ENCODE data around the gene CELSR3.

The CELSR3 gene

GRCh38 chr3:48648188-48648850 is 14.4 kb downstream of the CELSR3 start:
- TF ChIP-seq SIN3A (IDR thresholded peaks at IDR 0.05; ENCODE audit: borderline replicate concordance, insufficient read depth, low read length) (no peak), POLR2AphosphoS5 (IDR thresholded peaks at IDR 0.05; ENCODE audit: low read depth, low read length) (no peak), REST (IDR thresholded peaks at IDR 0.05; ENCODE audit: insufficient read depth in 1 of 2, low read depth in 2 of 2, low read length in 2 of 2) (no peak), TAF1 (IDR thresholded peaks at IDR 0.05; ENCODE audit: borderline replicate concordance, insufficient read depth, low read length) (no peak), FOXP2 (optimal IDR thresholded peaks at IDR 0.05; ENCODE audit: borderline replicate concordance, extremely low read depth, extremely low read length, insufficient read depth) (no peak)

- TF ChIP-seq TAF1 (IDR thresholded peaks at IDR 0.05; ENCODE audit: borderline replicate concordance, insufficient read depth, low read length) = no peak
- no peak for TF ChIP-seq SIN3A (IDR thresholded peaks at IDR 0.05; ENCODE audit: borderline replicate concordance, insufficient read depth, low read length)
Measured at GRCh38 chr3:48647714-48648113, 15.0 kb downstream of the CELSR3 start.

DNA sequence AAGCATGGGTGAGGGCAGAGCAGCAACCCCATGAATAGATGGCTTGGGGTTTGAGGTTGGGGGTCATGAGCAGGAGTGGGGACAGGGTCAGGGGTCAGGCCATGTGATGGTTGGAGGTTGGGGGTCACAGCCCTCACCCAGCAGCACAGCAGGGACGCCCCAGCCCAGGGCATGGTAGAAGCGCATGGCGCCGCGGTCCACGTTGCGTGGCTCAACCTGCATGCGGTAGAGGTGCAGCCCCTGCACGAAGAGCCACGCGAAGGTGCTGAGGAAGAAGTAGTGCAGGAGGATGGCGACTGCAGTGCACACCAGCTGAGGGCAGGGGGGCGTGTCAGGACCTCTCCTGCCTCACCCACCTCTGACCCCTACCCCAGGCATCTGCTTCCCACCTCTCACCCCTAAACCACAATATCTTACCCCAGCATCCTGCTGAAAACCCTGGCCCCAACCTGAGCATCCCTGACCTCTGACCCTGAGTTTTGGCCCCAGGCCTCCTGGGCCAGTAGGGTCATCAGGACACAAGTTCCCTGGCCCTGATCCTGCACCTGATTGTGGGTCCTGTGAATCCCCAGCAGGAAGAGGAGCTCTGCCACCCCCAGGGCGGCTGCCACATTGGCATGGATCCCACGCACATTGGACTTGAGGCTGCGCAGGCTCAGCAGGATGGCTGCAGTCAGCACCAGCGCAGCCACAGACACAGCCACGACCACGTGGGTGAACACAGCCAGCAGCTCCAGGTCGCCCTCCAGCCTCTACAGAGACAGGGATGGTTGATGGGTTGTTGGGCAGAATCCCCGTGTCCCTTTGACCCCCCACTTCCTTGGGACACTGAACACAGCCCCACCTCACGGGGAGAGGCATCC is 17.6 kb downstream of the CELSR3 start:
- TF ChIP-seq POLR2AphosphoS5 (IDR thresholded peaks at IDR 0.05; ENCODE audit: low read depth, low read length) = no peak
- TF ChIP-seq TAF1 (IDR thresholded peaks at IDR 0.05; ENCODE audit: borderline replicate concordance, insufficient read depth, low read length) = no peak
- TF ChIP-seq FOXP2 (optimal IDR thresholded peaks at IDR 0.05; ENCODE audit: borderline replicate concordance, extremely low read depth, extremely low read length, insufficient read depth) = no peak
- TF ChIP-seq REST (IDR thresholded peaks at IDR 0.05; ENCODE audit: insufficient read depth in 1 of 2, low read depth in 2 of 2, low read length in 2 of 2) = no peak
- no peak for TF ChIP-seq SIN3A (IDR thresholded peaks at IDR 0.05; ENCODE audit: borderline replicate concordance, insufficient read depth, low read length)

DNA sequence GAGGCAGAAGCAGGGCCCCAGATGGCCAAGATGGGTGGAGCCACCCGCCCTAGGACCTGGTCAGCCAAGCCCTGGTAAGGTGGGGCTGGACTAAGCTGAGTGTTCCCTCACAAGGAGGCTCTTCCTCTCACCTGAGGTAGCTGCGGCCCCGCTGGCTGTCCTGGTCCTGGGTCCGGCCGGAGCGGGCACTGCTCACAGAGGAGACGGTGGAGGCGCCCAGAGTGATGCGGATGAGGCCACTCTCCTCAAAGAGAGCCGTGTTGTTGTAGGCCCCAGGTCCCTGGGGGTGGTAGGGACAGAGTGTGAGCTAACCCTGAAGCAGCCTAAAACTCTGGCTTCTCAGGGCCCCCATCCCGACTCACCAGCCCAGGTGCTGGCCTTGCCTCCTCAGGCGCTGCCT is 20.1 kb downstream of the CELSR3 start:
- TF ChIP-seq SIN3A (IDR thresholded peaks at IDR 0.05; ENCODE audit: borderline replicate concordance, insufficient read depth, low read length) (no peak), POLR2AphosphoS5 (IDR thresholded peaks at IDR 0.05; ENCODE audit: low read depth, low read length) (no peak), FOXP2 (optimal IDR thresholded peaks at IDR 0.05; ENCODE audit: borderline replicate concordance, extremely low read depth, extremely low read length, insufficient read depth) (no peak), TAF1 (IDR thresholded peaks at IDR 0.05; ENCODE audit: borderline replicate concordance, insufficient read depth, low read length) (no peak), REST (IDR thresholded peaks at IDR 0.05; ENCODE audit: insufficient read depth in 1 of 2, low read depth in 2 of 2, low read length in 2 of 2) (no peak)

DNA sequence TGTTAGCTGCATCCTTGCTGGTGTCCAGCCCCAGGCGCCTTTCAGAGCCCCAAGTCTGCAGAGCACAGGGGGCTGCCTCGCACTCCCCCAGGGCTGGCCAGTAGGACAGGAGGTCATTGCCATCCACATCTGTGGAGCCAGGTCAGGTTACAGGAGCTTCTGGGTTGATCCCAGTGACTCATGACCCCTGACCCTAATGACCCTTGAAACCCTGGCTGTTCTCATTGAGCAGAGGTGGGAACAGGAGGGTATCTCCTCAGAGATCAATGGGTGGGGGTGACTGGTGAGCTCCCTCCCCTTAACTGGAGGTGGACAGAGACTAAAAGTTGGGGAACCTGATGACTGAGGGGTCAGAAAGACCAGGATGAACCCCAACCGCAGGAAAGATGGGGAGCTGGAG is 21.3 kb downstream of the CELSR3 start:
- no peak for TF ChIP-seq FOXP2 (optimal IDR thresholded peaks at IDR 0.05; ENCODE audit: borderline replicate concordance, extremely low read depth, extremely low read length, insufficient read depth)
- TF ChIP-seq TAF1 (IDR thresholded peaks at IDR 0.05; ENCODE audit: borderline replicate concordance, insufficient read depth, low read length) = no peak
- no peak for TF ChIP-seq SIN3A (IDR thresholded peaks at IDR 0.05; ENCODE audit: borderline replicate concordance, insufficient read depth, low read length)
- no peak for TF ChIP-seq POLR2AphosphoS5 (IDR thresholded peaks at IDR 0.05; ENCODE audit: low read depth, low read length)
- TF ChIP-seq REST (IDR thresholded peaks at IDR 0.05; ENCODE audit: insufficient read depth in 1 of 2, low read depth in 2 of 2, low read length in 2 of 2) = no peak

Measured in PFSK-1 (cell line).